Stomach (tissue), 9 donors: ENCODE data around the gene PWWP2A. TPM values are rescaled to one million over a fixed set of nuclear protein-coding genes. Genes with fewer than 3 reads are reported as not detected.

Experiments used
- DNase-seq, 2 donors: peaks; one replicate each; pipeline versions ENCODE4 v3.0.0 to v3.0.0-alpha.2; 2013 to 2019
- H3K27ac ChIP-seq, 5 donors: fragments of 200-600 bp in 4 of 5; sonication (generic) in 4 of 5; one replicate each; pipeline ENCODE4 v1.5.1; 2013 to 2019; ENCODE audit warnings: mild to moderate bottlenecking in 1 of 5, moderate library complexity in 1 of 5
- H3K27me3 ChIP-seq, 3 donors: fragments of 200-600 bp; sonication (generic); one replicate each; pipeline ENCODE4 v1.5.1; 2017 to 2019; ENCODE audit warnings: mixed run types in 1 of 3
- H3K36me3 ChIP-seq, 4 donors: fragments of 200-600 bp; sonication (generic); 1 replicate in 3 of 4; 2 replicates in 1 of 4; pipeline ENCODE4 v1.5.1; 2016 to 2019
- H3K4me1 ChIP-seq, 4 donors: fragments of 200-600 bp; sonication (generic); one replicate each; pipeline ENCODE4 v1.5.1; 2016 to 2019
- H3K4me3 ChIP-seq, 4 donors: fragments of 200-600 bp; sonication (generic) in 3 of 4; one replicate each; pipeline ENCODE4 v1.5.1; 2016 to 2019; ENCODE audit warnings: mild to moderate bottlenecking in 1 of 4
- H3K9me3 ChIP-seq, 4 donors: fragments of 200-600 bp; sonication (generic); one replicate each; pipeline ENCODE4 v1.5.1; 2016 to 2019
- CTCF ChIP-seq, 7 experiments: fragments of 450-650 bp in 4 of 7; fragments of 200-600 bp in 3 of 7; sonication (generic) in 3 of 7; IDR thresholded peaks; one replicate each; pipeline ENCODE4 v1.5.1; 2016 to 2019; ENCODE audit warnings: antibody characterized with exemption in 7 of 7, control low read depth in 2 of 7, mild to moderate bottlenecking in 1 of 7
- EP300 ChIP-seq: sonication (generic); formaldehyde crosslinking; IDR thresholded peaks from one replicate; pipeline ENCODE4 v1.6.1; 2017; ENCODE audit warnings: antibody characterized with exemption
- POLR2A ChIP-seq, 4 donors: fragments of 450-650 bp; IDR thresholded peaks; one replicate each; pipeline ENCODE4 v1.6.1; 2016; ENCODE audit warnings: antibody characterized with exemption in 4 of 4, control low read depth in 2 of 4, mild to moderate bottlenecking in 1 of 4, moderate library complexity in 1 of 4
- POLR2AphosphoS5 ChIP-seq, 3 donors: sonication (generic); formaldehyde crosslinking; IDR thresholded peaks; one replicate each; pipeline ENCODE4 v1.6.1; 2016; ENCODE audit warnings: antibody characterized with exemption in 3 of 3
- WGBS, 5 donors: extraction: QIAGEN DNeasy Blood & Tissue Kit in 3 of 5; methylation state at CpG; one replicate each; pipeline versions ENCODE4 v1.1.5 to v1.1.7; 2013 to 2018; 5-methylcytosine and 5-hydroxymethylcytosine counted together
- intact Hi-C: fragments of 100-400 bp; cut with DNase I; formaldehyde crosslinking; loops from one replicate; pipeline ENCODE4 v1.15.1; 2023; ENCODE audit warnings: low total_unique reads
- polyA plus RNA-seq, 3 donors: library from polyadenylated mRNA; stranded (reverse); fragments of 200-250 nt; gene quantifications; one replicate each; pipeline ENCODE4 v1.2.3, GENCODE V29; 2013
- total RNA-seq, 5 donors: library from RNA; depleted of rRNA; stranded (reverse); fragments of >200 nt; gene quantifications; one replicate each; pipeline versions ENCODE4 v1.1.0 to v1.2.3, GENCODE V29; 2014 to 2016
- donor health status: healthy with polysubstance abuse.
- donor health status: Bipolar disorder and iron deficiency.
- donor health status: healthy.

PWWP2A gene
- total and polyA plus RNA-seq, 8 donors: 6.7 to 200 (median 28.1) TPM

- Histone ChIP-seq H3K36me3 (peaks cover 13 to 82% (median 73%) of the 10 kb centered on the region in 4 donors), H3K27me3 (no peaks in the 10 kb centered on the region), H3K4me1 (no peaks in the 10 kb centered on the region), H3K27ac (no peak overlapping the region), H3K4me3 (no peak overlapping the region), H3K9me3 (no peaks in the 10 kb centered on the region)
- TF ChIP-seq POLR2AphosphoS5 (IDR thresholded peaks at IDR 0.05) (no peak), EP300 (no peak), POLR2A (IDR thresholded peaks at IDR 0.05) (no peak), CTCF (IDR thresholded peaks at IDR 0.05) (no peak)
- intact Hi-C loops: no loop called here
- 79 to 85% (median 79%) methylated on average over 3 of the region's 3 CpGs for WGBS, 5 donors
- no peak for DNase-seq
These were observed 74.3 kb downstream of the PWWP2A start for GRCh38 chr5:160044967-160045366.

- intact Hi-C loops: no loop called here
- peaks cover 7 to 80% (median 71%) of the 10 kb centered on the region in 4 donors for H3K36me3 ChIP-seq
- WGBS, 5 donors: 88 to 98% (median 93%) methylated on average over 1 of the region's 1 CpG
These were observed 74.9 kb downstream of the PWWP2A start for GRCh38 chr5:160044391-160044804.

GRCh38 chr5:160042671-160043070, 76.6 kb downstream of the PWWP2A start:
- Histone ChIP-seq H3K9me3 (no peaks in the 10 kb centered on the region), H3K4me3 (no peak overlapping the region), H3K27ac (no peak overlapping the region), H3K36me3 (peaks cover 7 to 89% (median 74%) of the 10 kb centered on the region in 4 donors), H3K27me3 (no peaks in the 10 kb centered on the region), H3K4me1 (no peaks in the 10 kb centered on the region)
- WGBS, 5 donors: 85 to 92% (median 88%) methylated on average over 3 of the region's 3 CpGs
- intact Hi-C loops: no loop called here
- TF ChIP-seq POLR2AphosphoS5 (IDR thresholded peaks at IDR 0.05) (no peak), CTCF (IDR thresholded peaks at IDR 0.05) (no peak), POLR2A (IDR thresholded peaks at IDR 0.05) (no peak), EP300 (no peak)
- no peak for DNase-seq

More at GRCh38 chr5:160044391-160044804, 74.9 kb downstream of the PWWP2A start:
- Histone ChIP-seq H3K9me3 (no peaks in the 10 kb centered on the region), H3K27ac (no peak overlapping the region), H3K4me1 (no peaks in the 10 kb centered on the region), H3K27me3 (no peaks in the 10 kb centered on the region), H3K4me3 (no peak overlapping the region)
- TF ChIP-seq EP300 (no peak), POLR2AphosphoS5 (IDR thresholded peaks at IDR 0.05) (no peak), CTCF (IDR thresholded peaks at IDR 0.05) (no peak), POLR2A (IDR thresholded peaks at IDR 0.05) (no peak)
- no peak for DNase-seq

Other genes with a start within 250 kb of the PWWP2A start
- 1 to 10 TPM in 1 of 5 donors, under 1 TPM in 2, not detected in 2; 0.18 to 9.3 (median 0.45) TPM for gene ADRA1B, start 203.0 kb downstream of the PWWP2A start, total RNA-seq
- gene ADRA1B, start 203.0 kb downstream of the PWWP2A start, polyA plus RNA-seq: under 1 TPM in 2 of 3 donors, not detected in 1; 0.18 to 0.25 TPM
- 10 to 100 TPM in 4 of 5 donors, 1 to 10 TPM in 1; 2.3 to 50.0 (median 13.3) TPM for gene TTC1, start 110.3 kb downstream of the PWWP2A start, total RNA-seq
- 10 to 100 TPM; 31.3 to 48.9 (median 44.5) TPM for gene TTC1, start 110.3 kb downstream of the PWWP2A start, polyA plus RNA-seq
- 1 to 10 TPM in 1 of 5 donors, not detected in 4; 6.1 TPM for gene FABP6, start 110.1 kb upstream of the PWWP2A start, total RNA-seq
- 1 to 10 TPM in 1 of 3 donors, under 1 TPM in 1, not detected in 1; 0.50 to 1.9 TPM for gene FABP6, start 110.1 kb upstream of the PWWP2A start, polyA plus RNA-seq
- 100 to 1,000 TPM in 1 of 5 donors, 1 to 10 TPM in 4; 1.4 to 104 (median 4.5) TPM for gene CCNJL, start 193.1 kb upstream of the PWWP2A start, total RNA-seq
- gene CCNJL, start 193.1 kb upstream of the PWWP2A start, polyA plus RNA-seq: 1 to 10 TPM; 2.4 to 4.5 (median 2.6) TPM